ENCODE results near the gene CHST1. TPM values are rescaled to one million over a fixed set of nuclear protein-coding genes. Genes with fewer than 3 reads are reported as not detected.

Gene CHST1
- total RNA-seq, 1 donor = 1.1 TPM

DNA sequence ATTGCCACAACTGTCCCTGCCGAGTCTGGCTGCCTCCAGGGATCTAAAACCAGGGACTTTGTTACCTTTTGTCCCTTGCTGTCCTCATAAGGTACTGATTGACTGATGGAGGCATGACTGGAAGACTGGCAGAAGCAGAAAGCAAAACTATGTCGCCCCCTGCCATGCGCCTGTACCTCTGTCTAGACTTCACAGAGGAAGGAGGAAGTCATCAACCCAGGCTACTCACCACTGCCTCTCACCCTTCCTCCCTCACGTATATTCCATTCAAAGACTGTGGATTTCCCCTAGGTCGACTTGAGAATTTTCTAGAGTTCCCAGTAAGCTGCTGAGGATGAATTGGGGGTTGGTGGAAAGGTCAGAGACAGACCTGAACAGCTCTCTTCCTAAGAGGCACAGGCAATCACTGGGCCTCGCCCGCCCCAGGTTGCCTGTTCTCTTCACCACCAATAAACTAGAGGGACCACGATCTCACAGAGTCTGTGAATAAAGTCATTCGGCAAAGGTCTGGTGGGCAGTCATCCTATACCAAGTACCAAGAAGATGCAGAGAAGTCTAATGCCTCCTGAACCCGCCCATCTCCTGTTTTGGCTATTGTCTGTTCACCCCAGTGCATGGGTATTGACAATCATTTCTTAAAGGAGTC lies 27.5 kb upstream of the CHST1 start:
- DNase-seq (ENCODE audit: insufficient read length, low spot score, missing footprints) = peak; percentile 0
- Histone ChIP-seq H3K27ac (ENCODE audit: low read depth, low read length) (no peak overlapping the region), H3K4me3 (ENCODE audit: insufficient read depth, low read length) (no peak overlapping the region), H3K4me2 (ENCODE audit: insufficient read depth, low read length) (no peak overlapping the region), H3K36me3 (ENCODE audit: insufficient read depth, low read length) (no peaks in the 10 kb centered on the region), H2AFZ (ENCODE audit: low read length) (no peak overlapping the region), H3K9me3 (ENCODE audit: low read depth, low read length) (no peaks in the 10 kb centered on the region), H3K79me2 (ENCODE audit: insufficient read depth, low read length) (no peaks in the 10 kb centered on the region), H3K27me3 (ENCODE audit: insufficient read depth, low read length) (peaks cover 20% of the 10 kb centered on the region), H4K20me1 (ENCODE audit: insufficient read depth, low read length) (no peaks in the 10 kb centered on the region), H3K4me1 (ENCODE audit: insufficient read depth, low read length) (no peaks in the 10 kb centered on the region)
- TF ChIP-seq CTCF (IDR thresholded peaks at IDR 0.05; ENCODE audit: extremely low read depth, low read depth, low read length) = no peak

DNA sequence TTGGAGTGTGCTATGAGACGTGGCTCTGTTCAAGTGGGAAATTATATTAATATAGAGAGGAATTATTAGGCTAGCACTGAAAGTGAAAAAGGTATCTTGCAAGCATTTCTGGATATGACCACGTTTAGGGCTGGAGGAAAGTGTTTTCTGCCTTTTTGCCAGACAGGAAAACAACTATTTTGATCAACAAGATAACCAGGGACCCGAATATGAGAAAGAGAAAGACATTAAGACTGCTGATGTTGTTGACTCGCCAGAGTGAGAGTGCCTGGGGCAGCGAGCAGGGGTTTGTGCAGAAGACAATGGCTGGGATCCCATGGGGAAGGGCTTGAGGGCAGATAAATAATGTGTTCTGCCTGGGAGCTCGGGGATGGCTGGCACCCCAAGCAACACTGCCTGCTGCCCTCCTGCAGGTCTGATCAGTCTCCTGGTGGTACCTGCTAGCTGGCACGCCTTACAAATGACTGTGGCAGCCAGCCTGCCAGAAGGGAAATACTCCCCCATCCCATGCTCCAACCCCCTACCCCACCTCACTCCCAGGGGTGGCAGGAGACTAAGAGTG lies 23.1 kb upstream of the CHST1 start:
- Histone ChIP-seq H3K4me3 (ENCODE audit: insufficient read depth, low read length) (no peak overlapping the region), H3K4me2 (ENCODE audit: insufficient read depth, low read length) (no peak overlapping the region), H3K27ac (ENCODE audit: low read depth, low read length) (no peak overlapping the region), H3K79me2 (ENCODE audit: insufficient read depth, low read length) (no peaks in the 10 kb centered on the region), H3K4me1 (ENCODE audit: insufficient read depth, low read length) (no peaks in the 10 kb centered on the region), H3K36me3 (ENCODE audit: insufficient read depth, low read length) (no peaks in the 10 kb centered on the region), H3K9me3 (ENCODE audit: low read depth, low read length) (no peaks in the 10 kb centered on the region), H3K27me3 (ENCODE audit: insufficient read depth, low read length) (peaks cover 53% of the 10 kb centered on the region), H2AFZ (ENCODE audit: low read length) (no peak overlapping the region), H4K20me1 (ENCODE audit: insufficient read depth, low read length) (no peaks in the 10 kb centered on the region)
- DNase-seq (ENCODE audit: insufficient read length, low spot score, missing footprints) = no peak
- TF ChIP-seq CTCF (IDR thresholded peaks at IDR 0.05; ENCODE audit: extremely low read depth, low read depth, low read length) = no peak

DNA sequence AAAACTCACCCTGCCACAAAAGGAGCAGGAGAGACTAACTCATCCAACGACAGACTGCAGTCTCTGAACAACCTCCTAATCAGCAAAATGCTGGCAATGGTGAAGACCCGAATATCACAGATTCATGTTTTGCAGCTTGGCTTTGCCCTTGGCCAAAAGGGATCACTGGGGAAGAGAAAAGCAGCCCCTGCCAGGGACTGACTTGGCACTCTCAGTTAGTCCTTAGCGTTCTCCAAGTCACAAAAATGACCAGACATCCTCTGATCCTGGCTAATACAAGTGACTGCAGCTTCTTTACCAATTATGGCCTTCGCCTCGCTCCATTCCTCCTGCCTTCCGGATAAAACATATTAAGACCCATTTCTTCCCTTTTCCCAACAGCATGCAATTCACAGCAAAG lies 22.4 kb upstream of the CHST1 start:
- no peak for DNase-seq (ENCODE audit: insufficient read length, low spot score, missing footprints)
- H3K27me3 ChIP-seq (ENCODE audit: insufficient read depth, low read length) = peaks cover 53% of the 10 kb centered on the region
- no peaks in the 10 kb centered on the region for H3K36me3 ChIP-seq (ENCODE audit: insufficient read depth, low read length)
- no peak for TF ChIP-seq CTCF (IDR thresholded peaks at IDR 0.05; ENCODE audit: extremely low read depth, low read depth, low read length)
- H3K4me2 ChIP-seq (ENCODE audit: insufficient read depth, low read length) = no peak overlapping the region
- H3K4me3 ChIP-seq (ENCODE audit: insufficient read depth, low read length) = no peak overlapping the region
- no peak overlapping the region for H2AFZ ChIP-seq (ENCODE audit: low read length)
- no peaks in the 10 kb centered on the region for H3K9me3 ChIP-seq (ENCODE audit: low read depth, low read length)
- no peak overlapping the region for H3K27ac ChIP-seq (ENCODE audit: low read depth, low read length)
- H3K4me1 ChIP-seq (ENCODE audit: insufficient read depth, low read length) = no peaks in the 10 kb centered on the region
- no peaks in the 10 kb centered on the region for H4K20me1 ChIP-seq (ENCODE audit: insufficient read depth, low read length)
- no peaks in the 10 kb centered on the region for H3K79me2 ChIP-seq (ENCODE audit: insufficient read depth, low read length)

- no peak overlapping the region for H3K4me2 ChIP-seq (ENCODE audit: insufficient read depth, low read length)
- TF ChIP-seq CTCF (IDR thresholded peaks at IDR 0.05; ENCODE audit: extremely low read depth, low read depth, low read length) = no peak
- no peaks in the 10 kb centered on the region for H3K4me1 ChIP-seq (ENCODE audit: insufficient read depth, low read length)
- no peaks in the 10 kb centered on the region for H3K36me3 ChIP-seq (ENCODE audit: insufficient read depth, low read length)
- no peaks in the 10 kb centered on the region for H3K9me3 ChIP-seq (ENCODE audit: low read depth, low read length)
- no peaks in the 10 kb centered on the region for H4K20me1 ChIP-seq (ENCODE audit: insufficient read depth, low read length)
- no peak overlapping the region for H3K27ac ChIP-seq (ENCODE audit: low read depth, low read length)
- no peaks in the 10 kb centered on the region for H3K79me2 ChIP-seq (ENCODE audit: insufficient read depth, low read length)
- no peak overlapping the region for H2AFZ ChIP-seq (ENCODE audit: low read length)
- H3K4me3 ChIP-seq (ENCODE audit: insufficient read depth, low read length) = no peak overlapping the region
- DNase-seq (ENCODE audit: insufficient read length, low spot score, missing footprints) = no peak
- H3K27me3 ChIP-seq (ENCODE audit: insufficient read depth, low read length) = peaks cover 47% of the 10 kb centered on the region
These were observed 20.6 kb upstream of the CHST1 start for GRCh38 chr11:45685964-45686537.
